ENCODE results near the gene FKBP5. TPM values are rescaled to one million over a fixed set of nuclear protein-coding genes. Genes with fewer than 3 reads are reported as not detected.

The FKBP5 gene
- total RNA-seq, 1 experiment from 2014 or later, result 14.3 TPM

GRCh38 chr6:35687658-35688604 is 784 bp downstream of the FKBP5 start:
- BruUV-seq (replicated peaks), result no TSS peak
- peaks cover 24% of the 10 kb centered on the region for H3K36me3 Mint-ChIP-seq (ENCODE audit: insufficient read depth, unreplicated experiment)
- H3K27me3 Mint-ChIP-seq (ENCODE audit: unreplicated experiment), result no peaks in the 10 kb centered on the region
- H3K4me3 Mint-ChIP-seq (ENCODE audit: low read depth, unreplicated experiment), result peak overlapping the region; percentile 98
- H3K9me3 Mint-ChIP-seq (ENCODE audit: low read depth, unreplicated experiment), result no peaks in the 10 kb centered on the region
- TF ChIP-seq, protein P1, sequence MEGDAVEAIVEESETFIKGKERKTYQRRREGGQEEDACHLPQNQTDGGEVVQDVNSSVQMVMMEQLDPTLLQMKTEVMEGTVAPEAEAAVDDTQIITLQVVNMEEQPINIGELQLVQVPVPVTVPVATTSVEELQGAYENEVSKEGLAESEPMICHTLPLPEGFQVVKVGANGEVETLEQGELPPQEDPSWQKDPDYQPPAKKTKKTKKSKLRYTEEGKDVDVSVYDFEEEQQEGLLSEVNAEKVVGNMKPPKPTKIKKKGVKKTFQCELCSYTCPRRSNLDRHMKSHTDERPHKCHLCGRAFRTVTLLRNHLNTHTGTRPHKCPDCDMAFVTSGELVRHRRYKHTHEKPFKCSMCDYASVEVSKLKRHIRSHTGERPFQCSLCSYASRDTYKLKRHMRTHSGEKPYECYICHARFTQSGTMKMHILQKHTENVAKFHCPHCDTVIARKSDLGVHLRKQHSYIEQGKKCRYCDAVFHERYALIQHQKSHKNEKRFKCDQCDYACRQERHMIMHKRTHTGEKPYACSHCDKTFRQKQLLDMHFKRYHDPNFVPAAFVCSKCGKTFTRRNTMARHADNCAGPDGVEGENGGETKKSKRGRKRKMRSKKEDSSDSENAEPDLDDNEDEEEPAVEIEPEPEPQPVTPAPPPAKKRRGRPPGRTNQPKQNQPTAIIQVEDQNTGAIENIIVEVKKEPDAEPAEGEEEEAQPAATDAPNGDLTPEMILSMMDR (IDR thresholded peaks at IDR 0.05; ENCODE audit: unreplicated experiment), result no peak
- intact Hi-C loops (cut with micrococcal nuclease; ENCODE audit: unreplicated experiment), result loop anchor here (5.0 to 10.0 kb wide), 3 partner anchors 49 to 106 kb away; partner anchors contain the start of gene ARMC12
- H3K27ac Mint-ChIP-seq (ENCODE audit: unreplicated experiment), result peak overlapping the region; percentile 77
- peak; percentile 75 for DNase-seq
- CTCF ChIA-PET, result interaction anchor here (0.6 to 0.8 kb wide), 3 partner anchors 15 to 185 kb away, joined by 3 read pairs; no protein-coding TSS in a partner anchor
- H3K4me1 Mint-ChIP-seq (ENCODE audit: low read depth, unreplicated experiment), result peaks cover 7% of the 10 kb centered on the region

- BruUV-seq (replicated peaks), result TSS peak; percentile 67
- CTCF ChIA-PET, result interaction anchor here (0.6 to 0.8 kb wide), 3 partner anchors 16 to 186 kb away, joined by 3 read pairs; no protein-coding TSS in a partner anchor
- H3K36me3 Mint-ChIP-seq (ENCODE audit: insufficient read depth, unreplicated experiment), result peaks cover 24% of the 10 kb centered on the region
- H3K4me3 Mint-ChIP-seq (ENCODE audit: low read depth, unreplicated experiment), result peak overlapping the region; percentile 98
- no peak for DNase-seq
- peak overlapping the region; percentile 77 for H3K27ac Mint-ChIP-seq (ENCODE audit: unreplicated experiment)
- peaks cover 7% of the 10 kb centered on the region for H3K4me1 Mint-ChIP-seq (ENCODE audit: low read depth, unreplicated experiment)
- H3K27me3 Mint-ChIP-seq (ENCODE audit: unreplicated experiment), result no peaks in the 10 kb centered on the region
- intact Hi-C loops (cut with micrococcal nuclease; ENCODE audit: unreplicated experiment), result loop anchor here (5.0 to 10.0 kb wide), 3 partner anchors 50 to 105 kb away; partner anchors contain the start of gene ARMC12
- TF ChIP-seq, protein P1 (IDR thresholded peaks at IDR 0.05; ENCODE audit: unreplicated experiment), result no peak
- H3K9me3 Mint-ChIP-seq (ENCODE audit: low read depth, unreplicated experiment), result no peaks in the 10 kb centered on the region
Measured at GRCh38 chr6:35686873-35687555, 1.7 kb downstream of the FKBP5 start.

GRCh38 chr6:35686436-35686835 is 2.3 kb downstream of the FKBP5 start:
- TF ChIP-seq, protein P1 (IDR thresholded peaks at IDR 0.05; ENCODE audit: unreplicated experiment), result no peak
- Mint-ChIP-seq H3K27me3 (ENCODE audit: unreplicated experiment) (no peaks in the 10 kb centered on the region), H3K36me3 (ENCODE audit: insufficient read depth, unreplicated experiment) (peaks cover 24% of the 10 kb centered on the region), H3K4me1 (ENCODE audit: low read depth, unreplicated experiment) (peaks cover 7% of the 10 kb centered on the region), H3K4me3 (ENCODE audit: low read depth, unreplicated experiment) (no peak overlapping the region), H3K9me3 (ENCODE audit: low read depth, unreplicated experiment) (no peaks in the 10 kb centered on the region), H3K27ac (ENCODE audit: unreplicated experiment) (no peak overlapping the region)
- CTCF ChIA-PET, result no interaction called here
- no TSS peak for BruUV-seq (replicated peaks)
- intact Hi-C loops (cut with micrococcal nuclease; ENCODE audit: unreplicated experiment), result loop anchor here (5.0 to 10.0 kb wide), 3 partner anchors 51 to 104 kb away; partner anchors contain the start of gene ARMC12
- DNase-seq, result no peak

DNA sequence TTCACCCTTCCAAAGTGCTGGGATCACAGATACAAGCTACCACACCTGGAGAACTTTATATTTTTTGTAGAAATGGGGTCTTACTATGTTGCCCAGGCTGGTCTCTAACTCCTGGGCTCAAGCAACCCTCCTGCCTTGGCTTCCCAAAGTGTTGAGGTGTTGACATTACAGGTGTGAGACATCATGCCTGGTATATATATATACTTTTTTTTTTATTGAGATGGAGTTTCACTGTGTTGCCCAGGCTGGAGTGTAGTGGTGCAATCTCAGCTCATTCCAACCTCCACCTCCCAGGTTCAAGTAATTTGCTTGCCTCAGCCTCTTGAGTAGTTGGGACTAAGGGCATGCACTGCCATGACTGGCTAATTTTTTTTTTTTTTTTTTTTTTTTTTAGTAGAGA is 5.4 kb downstream of the FKBP5 start:
- Mint-ChIP-seq H3K4me3 (ENCODE audit: low read depth, unreplicated experiment) (no peak overlapping the region), H3K27me3 (ENCODE audit: unreplicated experiment) (no peaks in the 10 kb centered on the region), H3K4me1 (ENCODE audit: low read depth, unreplicated experiment) (peaks cover under 1% of the 10 kb centered on the region), H3K27ac (ENCODE audit: unreplicated experiment) (no peak overlapping the region), H3K36me3 (ENCODE audit: insufficient read depth, unreplicated experiment) (peaks cover 14% of the 10 kb centered on the region), H3K9me3 (ENCODE audit: low read depth, unreplicated experiment) (no peaks in the 10 kb centered on the region)
- BruUV-seq (replicated peaks), result no TSS peak
- CTCF ChIA-PET, result interaction anchor here (0.6 to 1.1 kb wide), 5 partner anchors 10 to 779 kb away, joined by 3 to 8 read pairs (median 3); no protein-coding TSS in a partner anchor
- intact Hi-C loops (cut with micrococcal nuclease; ENCODE audit: unreplicated experiment), result loop anchor here (10.0 kb wide), 1 partner anchor 78 kb away; no protein-coding TSS in a partner anchor
- TF ChIP-seq, protein P1 (IDR thresholded peaks at IDR 0.05; ENCODE audit: unreplicated experiment), result no peak
- DNase-seq, result no peak
